ENCODE data around the gene SLC26A9.

The SLC26A9 gene

GRCh38 chr1:205972491-205973168 is 29.4 kb upstream of the SLC26A9 start:
- DNase-seq, result no peak

- DNase-seq, result no peak
Observed at GRCh38 chr1:205972081-205972480, 28.8 kb upstream of the SLC26A9 start.

GRCh38 chr1:205971082-205971481 is 27.8 kb upstream of the SLC26A9 start:
- no peak for DNase-seq

GRCh38 chr1:205970486-205970885 is 27.2 kb upstream of the SLC26A9 start:
- no peak for DNase-seq

GRCh38 chr1:205969229-205969628 is 26.0 kb upstream of the SLC26A9 start:
- no peak for DNase-seq

- DNase-seq, result peak; percentile 30
Observed at GRCh38 chr1:205967554-205968335, 24.5 kb upstream of the SLC26A9 start.

- no peak for DNase-seq
Observed at GRCh38 chr1:205965036-205965884, 22.0 kb upstream of the SLC26A9 start.

- peak; percentile 98 for DNase-seq
Observed at GRCh38 chr1:205963352-205964155, 20.3 kb upstream of the SLC26A9 start.

GRCh38 chr1:205962821-205963221 is 19.6 kb upstream of the SLC26A9 start:
- no peak for DNase-seq

- DNase-seq, result no peak
Observed at GRCh38 chr1:205961991-205962820, 18.9 kb upstream of the SLC26A9 start.

- no peak for DNase-seq
Observed at GRCh38 chr1:205961405-205961804, 18.1 kb upstream of the SLC26A9 start.

GRCh38 chr1:205959789-205960188 is 16.5 kb upstream of the SLC26A9 start:
- DNase-seq, result no peak

- no peak for DNase-seq
Observed at GRCh38 chr1:205955499-205955898, 12.2 kb upstream of the SLC26A9 start.

- no peak for DNase-seq
Observed at GRCh38 chr1:205954819-205955404, 11.7 kb upstream of the SLC26A9 start.

- no peak for DNase-seq
Observed at GRCh38 chr1:205951746-205952145, 8.5 kb upstream of the SLC26A9 start.

- DNase-seq, result peak; percentile 61
Observed at GRCh38 chr1:205950826-205951549, 7.7 kb upstream of the SLC26A9 start.

GRCh38 chr1:205950280-205950679 is 7.0 kb upstream of the SLC26A9 start:
- DNase-seq, result peak; percentile 49

GRCh38 chr1:205949753-205950152 is 6.5 kb upstream of the SLC26A9 start:
- no peak for DNase-seq

- no peak for DNase-seq
Observed at GRCh38 chr1:205948886-205949285, 5.6 kb upstream of the SLC26A9 start.

GRCh38 chr1:205948039-205948438 is 4.8 kb upstream of the SLC26A9 start:
- no peak for DNase-seq

- DNase-seq, result no peak
Observed at GRCh38 chr1:205947024-205947423, 3.8 kb upstream of the SLC26A9 start.

Measured in HCEC 1CT (cell line).